Vagina (tissue), 2 donors: Measurements from ENCODE around the gene LRCH4.

Source experiments
- POLR2A ChIP-seq, 2 donors: fragments of 450-650 bp; IDR thresholded peaks; one replicate each; pipeline ENCODE4 v1.6.1; 2017; ENCODE audit warnings: antibody characterized with exemption in 2 of 2, mild to moderate bottlenecking in 2 of 2, moderate library complexity in 2 of 2
- POLR2AphosphoS5 ChIP-seq, 2 donors: sonication (generic); formaldehyde crosslinking; IDR thresholded peaks; one replicate each; pipeline ENCODE4 v1.9.0; 2017; ENCODE audit warnings: antibody characterized with exemption in 2 of 2, mild to moderate bottlenecking in 2 of 2, low read depth in 1 of 2; ENCODE audit not compliant: insufficient read depth in 1 of 2

- peak in 1 of 2 donors; percentile 50 for TF ChIP-seq POLR2AphosphoS5 (IDR thresholded peaks at IDR 0.05; ENCODE audit: insufficient read depth in 1 of 2, low read depth in 1 of 2)
- TF ChIP-seq POLR2A (IDR thresholded peaks at IDR 0.05): no peak
These were observed 2.5 kb downstream of the LRCH4 start for GRCh38 chr7:100583132-100584053.
